ENCODE measurements around the gene LMO1.

The LMO1 gene

GRCh38 chr11:8207080-8208000 is 56.3 kb downstream of the LMO1 start:
- DNase-seq (ENCODE audit: low read depth in 3 of 3, low spot score in 1 of 3), result no peak

DNA sequence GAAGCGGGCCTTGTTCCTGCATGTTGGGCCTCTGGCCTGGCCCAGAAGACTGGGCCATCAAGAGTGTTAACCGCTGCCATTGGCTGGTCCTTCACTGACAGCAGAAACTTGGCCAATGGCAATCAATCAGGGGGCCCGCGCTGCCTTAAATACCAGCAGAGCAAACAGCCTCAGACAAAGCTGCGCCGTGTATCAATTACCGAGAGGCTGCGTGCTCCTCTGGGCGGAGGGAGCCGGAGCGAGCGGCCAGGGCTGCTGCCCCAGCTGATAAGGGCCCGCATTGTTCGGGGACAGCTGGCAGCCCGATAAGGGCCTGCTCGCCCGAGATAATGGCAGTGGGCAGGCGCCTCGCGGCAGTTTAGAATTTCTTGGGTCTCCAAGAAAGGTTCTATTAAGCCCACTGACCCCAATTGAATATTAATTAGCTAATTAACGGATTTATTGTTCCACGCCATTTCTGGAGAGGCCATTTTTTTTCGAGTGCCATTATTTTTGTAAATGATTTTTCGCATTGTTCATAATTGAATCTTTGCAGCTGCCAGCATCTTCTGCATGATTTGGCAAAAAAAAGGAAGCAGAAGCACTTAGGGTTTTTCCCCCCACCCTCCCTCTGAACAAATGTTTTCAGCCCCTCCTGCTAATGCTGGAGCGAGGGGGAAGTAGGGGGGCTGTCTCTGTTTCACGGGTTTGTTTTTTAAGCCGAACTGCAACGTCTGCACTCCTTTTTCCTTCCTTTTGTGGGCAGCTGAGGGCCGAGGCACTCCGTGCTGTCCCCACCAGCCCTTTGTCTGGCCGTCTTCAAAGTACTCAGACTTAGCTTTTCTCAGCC is 57.2 kb downstream of the LMO1 start:
- DNase-seq (ENCODE audit: low read depth in 3 of 3, low spot score in 1 of 3), result no peak

GRCh38 chr11:8205566-8205965 is 58.1 kb downstream of the LMO1 start:
- no peak for DNase-seq (ENCODE audit: low read depth in 3 of 3, low spot score in 1 of 3)

GRCh38 chr11:8204596-8204995 is 59.1 kb downstream of the LMO1 start:
- DNase-seq (ENCODE audit: low read depth in 3 of 3, low spot score in 1 of 3), result no peak

- no peak for DNase-seq (ENCODE audit: low read depth in 3 of 3, low spot score in 1 of 3)
Observed at GRCh38 chr11:8204025-8204424, 59.7 kb downstream of the LMO1 start.

DNA sequence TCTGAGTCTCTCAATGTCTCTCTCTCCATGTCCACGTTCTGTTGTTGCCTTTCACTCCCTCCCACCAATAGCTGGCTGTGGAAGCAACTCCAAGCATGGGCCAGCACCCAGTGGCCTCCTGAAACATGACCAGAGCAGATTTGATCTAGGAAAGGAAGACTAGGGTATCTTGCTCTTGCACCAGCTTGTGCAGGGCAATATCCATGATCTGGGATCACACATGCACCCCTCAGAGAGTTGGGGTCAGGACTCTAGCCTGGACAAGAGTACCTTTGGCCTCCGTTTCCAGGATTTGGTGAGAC is 60.3 kb downstream of the LMO1 start:
- no peak for DNase-seq (ENCODE audit: low read depth in 3 of 3, low spot score in 1 of 3)

- no peak for DNase-seq (ENCODE audit: low read depth in 3 of 3, low spot score in 1 of 3)
Observed at GRCh38 chr11:8202516-8203413, 60.9 kb downstream of the LMO1 start.

DNA sequence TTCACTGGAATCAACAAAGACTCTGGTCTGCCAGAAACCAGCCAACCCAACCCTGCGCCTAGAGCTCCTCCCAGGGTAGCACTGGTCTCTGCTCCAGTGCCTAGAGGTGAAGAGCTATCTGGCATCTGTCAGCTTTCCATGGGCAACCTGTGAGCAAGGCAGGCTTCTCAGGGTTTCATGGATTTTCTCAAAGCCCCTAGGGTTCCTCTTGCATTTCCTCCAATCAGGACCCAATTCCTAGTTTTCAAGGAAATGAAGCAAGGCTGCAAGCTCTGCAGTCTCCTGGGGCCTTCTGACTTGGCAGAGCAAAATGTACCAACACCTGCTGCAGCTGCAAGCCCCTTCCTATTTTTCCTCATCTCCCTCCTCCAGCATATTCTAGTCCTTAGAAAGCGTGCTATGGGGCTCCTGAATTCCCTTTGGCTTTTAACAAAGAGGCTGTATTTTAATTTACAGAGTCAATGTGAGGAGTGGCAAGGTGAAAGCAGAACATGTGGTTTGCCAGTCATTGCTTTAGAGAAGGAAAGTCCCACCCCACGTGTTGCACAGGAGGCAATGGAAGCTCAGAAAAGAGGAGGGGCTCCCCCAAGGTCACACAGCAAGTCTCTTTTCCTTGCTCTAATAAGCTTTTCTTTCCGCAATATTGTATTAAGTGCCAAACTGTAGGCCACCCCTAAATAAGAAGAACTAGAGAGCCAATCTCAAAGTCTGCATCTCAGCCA is 61.9 kb downstream of the LMO1 start:
- no peak for DNase-seq (ENCODE audit: low read depth in 3 of 3, low spot score in 1 of 3)

DNA sequence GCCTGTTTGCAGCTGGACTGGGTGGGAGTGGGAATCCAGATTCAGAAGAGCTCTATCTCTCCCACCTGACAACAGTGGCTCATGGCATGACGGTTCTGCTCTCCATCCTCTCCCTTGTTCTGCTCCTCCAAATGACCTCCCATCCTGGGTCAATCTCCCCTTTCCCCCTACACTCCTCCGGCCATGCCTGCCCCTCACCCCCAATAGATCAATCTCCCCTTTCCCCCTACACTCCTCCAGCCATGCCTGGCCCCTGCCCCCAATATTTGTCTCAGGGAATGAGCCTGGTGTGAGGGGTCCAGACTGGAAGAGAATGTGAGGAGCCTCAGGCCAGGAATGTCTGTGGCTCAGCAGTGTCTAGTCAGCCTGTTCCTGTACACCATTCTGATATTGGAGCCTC is 64.0 kb downstream of the LMO1 start:
- DNase-seq (ENCODE audit: low read depth in 3 of 3, low spot score in 1 of 3), result no peak

DNA sequence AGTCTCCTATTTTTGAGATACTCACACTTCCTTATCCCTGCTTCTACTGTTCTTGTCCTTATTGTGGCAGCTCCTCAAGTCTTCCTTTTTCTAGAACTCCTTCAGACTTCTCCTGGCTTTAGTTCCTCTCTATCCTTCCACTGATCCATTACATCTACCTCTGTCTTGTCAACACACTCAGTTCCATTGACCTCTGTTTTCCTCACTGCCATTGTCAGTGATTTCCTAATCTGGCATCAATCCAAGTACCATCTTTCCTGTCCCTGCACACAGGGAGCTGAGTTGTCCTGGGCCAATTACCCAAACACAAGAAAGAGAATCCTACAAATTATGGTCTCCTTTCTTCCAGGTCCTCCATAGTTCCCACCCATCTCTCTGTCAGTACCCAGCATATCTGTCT is 66.9 kb downstream of the LMO1 start:
- no peak for DNase-seq (ENCODE audit: low read depth in 3 of 3, low spot score in 1 of 3)

DNA sequence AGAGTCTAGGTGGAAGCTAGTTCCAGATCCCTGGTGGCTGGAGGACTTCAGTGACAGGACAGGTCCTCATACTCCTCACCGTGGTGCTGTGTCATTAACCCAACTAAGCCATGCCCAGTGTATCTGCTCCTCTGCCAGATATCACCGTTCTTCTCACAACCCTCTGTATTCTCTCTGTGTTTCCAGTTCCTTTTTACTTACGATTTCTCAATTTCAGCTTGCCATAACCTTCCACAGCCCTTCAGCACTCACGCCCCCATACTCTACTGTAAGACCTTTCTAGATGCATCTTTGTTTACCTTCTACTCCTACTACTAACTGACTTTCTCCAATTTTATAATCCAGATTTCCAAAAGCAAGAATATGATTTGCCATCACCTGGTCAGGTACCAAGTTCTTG is 68.7 kb downstream of the LMO1 start:
- DNase-seq (ENCODE audit: low read depth in 3 of 3, low spot score in 1 of 3), result no peak

- no peak for DNase-seq (ENCODE audit: low read depth in 3 of 3, low spot score in 1 of 3)
Observed at GRCh38 chr11:8192896-8193209, 70.8 kb downstream of the LMO1 start.

DNA sequence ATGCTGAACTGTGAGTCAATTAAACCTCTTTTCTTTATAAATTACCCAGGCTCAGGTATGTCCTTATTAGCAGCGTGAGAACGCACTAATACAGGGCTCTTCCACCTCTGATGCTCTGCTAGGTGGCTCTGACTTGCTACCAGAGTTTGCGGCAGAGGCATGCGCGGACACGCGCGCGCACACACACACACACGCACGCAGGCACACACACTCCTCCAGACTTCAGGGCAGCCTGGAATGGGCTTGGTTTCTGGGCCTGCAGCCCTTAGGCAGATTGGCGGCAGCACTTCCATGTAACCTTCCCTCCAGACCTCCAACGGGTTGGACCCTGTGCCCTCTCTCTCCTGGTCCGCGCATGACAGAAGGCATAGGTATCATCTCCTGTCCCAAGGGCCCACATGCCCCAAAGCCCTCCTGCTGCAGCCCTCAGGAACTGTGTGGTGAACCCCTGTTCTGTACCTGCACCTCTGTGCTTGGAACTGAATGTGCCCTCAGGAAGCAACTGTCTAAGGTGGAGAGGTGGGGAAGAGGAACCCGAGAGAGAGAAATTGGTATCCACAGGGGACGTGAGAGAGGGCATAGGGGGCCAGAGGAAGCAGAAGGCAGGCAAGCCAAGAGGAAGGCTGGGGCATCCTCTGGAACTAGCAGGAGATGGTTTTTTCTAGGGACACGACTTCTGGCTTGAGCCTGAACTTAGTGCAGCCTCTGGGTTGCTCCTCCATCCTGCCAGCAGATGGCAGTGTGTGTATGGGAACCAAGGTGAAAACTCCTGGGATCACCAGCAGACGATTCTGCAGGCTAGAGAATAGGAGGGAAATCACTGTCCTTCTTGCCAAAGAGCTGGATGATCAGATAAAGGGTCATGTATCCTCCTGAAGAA is 71.4 kb downstream of the LMO1 start:
- no peak for DNase-seq (ENCODE audit: low read depth in 3 of 3, low spot score in 1 of 3)

GRCh38 chr11:8190431-8190830 is 73.2 kb downstream of the LMO1 start:
- DNase-seq (ENCODE audit: low read depth in 3 of 3, low spot score in 1 of 3), result no peak

DNA sequence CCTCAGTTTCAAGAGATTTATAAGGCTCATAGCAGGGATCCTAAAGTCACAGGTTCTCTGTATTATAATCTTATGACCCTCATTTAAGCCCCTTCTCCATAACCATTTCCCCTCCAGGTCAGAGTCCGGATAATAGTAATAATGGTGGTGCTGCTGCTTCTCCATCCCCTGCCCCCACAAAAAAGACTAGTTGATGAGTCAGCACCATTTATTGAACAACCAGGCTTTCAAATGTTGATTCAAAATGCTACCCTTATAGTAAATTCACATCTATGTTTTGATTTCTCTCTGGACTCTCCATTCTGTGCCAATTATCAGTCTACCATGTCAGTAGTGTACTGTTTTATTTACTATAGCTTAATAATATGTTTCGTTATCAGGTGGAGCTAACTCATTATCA is 77.2 kb downstream of the LMO1 start:
- no peak for DNase-seq (ENCODE audit: low read depth in 3 of 3, low spot score in 1 of 3)

- no peak for DNase-seq (ENCODE audit: low read depth in 3 of 3, low spot score in 1 of 3)
Observed at GRCh38 chr11:8183111-8183510, 80.6 kb downstream of the LMO1 start.

- DNase-seq (ENCODE audit: low read depth in 3 of 3, low spot score in 1 of 3), result no peak
Observed at GRCh38 chr11:8180469-8180868, 83.2 kb downstream of the LMO1 start.

DNA sequence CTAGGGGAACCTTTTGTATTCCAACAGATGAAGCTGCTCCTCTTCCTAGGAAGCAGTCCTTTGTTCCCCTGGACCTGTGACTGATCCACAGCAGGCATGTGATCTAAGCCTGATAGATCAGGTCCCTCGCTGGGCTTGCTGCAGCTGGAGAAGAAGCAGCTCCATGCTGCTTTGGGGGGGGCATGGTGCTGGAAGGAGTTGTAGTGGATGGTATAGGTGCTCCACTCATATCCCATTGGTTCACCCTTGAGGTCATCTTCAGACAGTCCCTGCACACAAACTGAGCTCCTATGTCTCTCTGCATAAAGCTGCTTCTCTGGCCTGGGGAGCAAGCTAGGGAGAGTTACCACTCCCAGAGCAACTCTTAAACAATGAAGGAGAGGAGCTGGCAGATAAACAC is 85.4 kb downstream of the LMO1 start:
- no peak for DNase-seq (ENCODE audit: low read depth in 3 of 3, low spot score in 1 of 3)

DNA sequence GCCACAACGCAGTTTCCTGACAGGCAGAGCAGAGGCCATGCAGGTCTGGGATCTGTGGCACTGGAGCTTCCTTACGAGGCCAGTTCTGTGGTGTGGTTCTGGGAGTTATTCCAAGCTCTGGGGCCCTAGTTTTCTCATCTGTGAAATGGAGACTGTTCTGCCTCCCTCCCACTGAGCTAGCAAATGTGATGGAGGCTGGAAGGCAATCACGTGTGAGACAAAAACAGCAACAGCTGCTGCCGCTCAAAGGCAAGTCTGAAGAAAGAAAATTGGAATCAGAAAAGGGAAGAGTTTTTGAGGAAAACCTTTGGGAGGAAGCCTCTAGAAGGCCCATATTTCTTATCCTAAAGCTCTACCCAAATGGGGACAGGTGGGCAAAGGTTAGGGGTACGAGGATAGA is 86.5 kb downstream of the LMO1 start:
- DNase-seq (ENCODE audit: low read depth in 3 of 3, low spot score in 1 of 3), result no peak

Data from stimulated activated CD4-positive, alpha-beta T cell treated with anti-CD3 and anti-CD28 coated beads, TNF-alpha, amount 100 ng/mL, for 1 hour (primary cell).